Measurements from ENCODE around the gene PLSCR3.

The PLSCR3 gene

DNA sequence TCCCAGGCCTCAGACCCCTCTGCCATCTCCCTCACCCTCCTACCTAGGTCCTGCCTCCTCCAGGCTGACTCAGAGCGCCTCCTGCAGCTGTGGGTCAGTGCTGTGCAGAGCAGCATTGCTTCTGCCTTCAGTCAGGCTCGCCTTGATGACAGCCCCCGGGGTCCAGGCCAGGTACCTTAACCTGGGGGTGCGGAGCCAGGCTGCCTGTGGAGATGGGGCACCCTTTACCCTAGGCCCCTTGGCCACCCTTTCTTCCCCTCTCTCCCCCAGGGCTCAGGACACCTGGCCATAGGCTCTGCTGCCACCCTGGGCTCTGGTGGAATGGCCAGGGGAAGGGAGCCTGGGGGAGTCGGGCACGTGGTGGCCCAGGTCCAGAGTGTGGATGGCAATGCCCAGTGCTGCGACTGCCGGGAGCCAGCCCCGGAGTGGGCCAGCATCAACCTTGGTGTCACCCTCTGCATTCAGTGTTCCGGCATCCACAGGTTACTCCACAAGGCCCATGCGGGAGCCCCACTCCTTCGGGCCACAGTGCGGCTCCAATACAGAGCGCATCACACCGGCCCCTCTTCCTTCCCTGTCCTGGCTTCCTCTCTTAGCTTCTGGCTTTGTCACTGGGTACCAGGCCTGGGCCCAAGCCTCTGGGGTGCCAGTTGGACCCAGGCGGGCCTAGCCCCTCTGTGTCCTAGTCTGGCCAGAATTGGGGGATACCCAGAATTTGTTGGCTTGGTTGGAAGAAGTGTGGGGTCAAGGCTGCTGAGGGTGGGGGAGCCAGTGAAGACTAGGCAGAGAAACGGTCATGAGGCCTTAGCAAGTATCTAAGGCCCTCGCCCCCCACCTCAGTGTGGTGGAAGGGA lies 47.3 kb downstream of the PLSCR3 start:
- DNase-seq, result no peak

DNA sequence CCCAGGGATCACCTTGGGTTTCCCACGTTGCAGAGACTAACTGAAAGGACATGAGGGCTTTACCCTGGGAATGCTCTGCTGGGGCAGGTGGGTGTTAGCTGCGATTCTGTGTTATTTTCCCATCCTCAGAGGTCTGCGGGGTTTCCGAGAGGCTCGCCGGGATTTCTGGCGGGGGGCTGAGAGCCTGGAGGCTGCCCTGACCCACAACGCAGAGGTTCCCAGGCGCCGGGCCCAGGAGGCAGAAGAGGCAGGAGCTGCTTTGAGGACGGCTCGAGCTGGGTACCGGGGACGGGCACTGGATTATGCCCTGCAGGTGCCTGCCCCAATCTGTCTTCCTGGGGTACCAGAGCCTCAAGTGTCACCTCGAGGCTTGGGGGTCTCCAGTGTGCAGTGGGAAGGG lies 51.1 kb downstream of the PLSCR3 start:
- DNase-seq, result no peak

DNA sequence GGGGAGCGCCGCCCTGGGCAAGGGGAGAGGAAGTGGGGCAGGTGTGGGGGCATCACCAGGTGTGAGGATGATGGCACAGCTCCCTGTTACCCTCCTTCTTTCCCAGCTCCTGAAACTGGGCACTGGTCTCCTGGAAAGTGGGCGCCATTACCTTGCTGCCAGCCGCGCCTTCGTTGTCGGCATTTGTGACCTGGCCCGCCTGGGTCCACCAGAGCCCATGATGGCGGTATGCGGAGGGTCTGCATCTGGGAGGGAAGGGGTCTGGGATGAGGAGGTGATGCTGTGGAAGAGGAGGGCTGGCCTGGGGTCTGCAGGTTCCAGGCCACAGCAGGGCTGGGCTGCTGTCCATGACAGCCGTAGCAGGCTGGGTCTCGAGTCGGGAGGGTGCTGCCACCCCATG lies 52.5 kb downstream of the PLSCR3 start:
- DNase-seq, result no peak

DNA sequence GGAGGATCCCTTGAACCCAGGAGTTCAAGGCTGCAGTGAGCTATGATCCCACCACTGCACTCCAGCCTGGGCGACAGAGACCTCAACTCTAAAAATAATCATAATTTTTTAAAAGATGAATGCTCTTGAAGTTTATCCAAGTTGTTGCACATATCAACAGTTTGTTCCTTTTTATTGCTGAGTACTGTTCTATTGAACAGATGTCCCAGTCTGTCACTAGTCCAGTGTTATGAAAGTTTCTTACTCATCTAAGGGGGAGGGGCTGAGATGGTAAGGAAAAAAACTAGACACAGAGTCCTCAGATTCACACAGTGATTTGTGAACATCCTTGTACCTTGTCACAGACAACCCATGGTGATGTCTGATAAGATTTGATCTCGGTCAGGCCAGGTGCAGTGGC lies 54.1 kb downstream of the PLSCR3 start:
- no peak for DNase-seq
